Brain microvascular endothelial cell (primary cell): ENCODE measurements around the gene EXOSC7.

Source experiments
- DNase-seq: peaks from one replicate; pipeline ENCODE4 v3.0.0-alpha.2; 2020
- H3K27ac ChIP-seq: fragments of 250-450 bp; sonication (Bioruptor Pico); 2 replicates; pipeline ENCODE4 v1.5.1; 2020; ENCODE audit warnings: mild to moderate bottlenecking, moderate library complexity
- H3K27me3 ChIP-seq: fragments of 250-450 bp; sonication (Bioruptor Pico); replicated peaks from 2 replicates; pipeline ENCODE4 v1.5.1; 2020; ENCODE audit warnings: mild to moderate bottlenecking
- H3K36me3 ChIP-seq: fragments of 250-450 bp; sonication (Bioruptor Pico); replicated peaks from 2 replicates; pipeline ENCODE4 v1.5.1; 2020; ENCODE audit warnings: mild to moderate bottlenecking
- H3K4me3 ChIP-seq: 2 replicates; pipeline ENCODE4 v1.5.1; 2011; ENCODE audit warnings: low read depth, mild to moderate bottlenecking, control low read depth, low read length, moderate library complexity
- in situ Hi-C: cut with HindIII; loops from 2 replicates; pipeline ENCODE4 v1.10.0; 2017; ENCODE audit warnings: low sequenced_read_pairs, low pct_ligation_motif_present
- TF ChIP-seq, protein P1 (sequence below): IDR thresholded peaks from 2 replicates; pipeline ENCODE4 v1.5.1; 2011; ENCODE audit warnings: low read depth, mild to moderate bottlenecking, moderate library complexity, low read length, control low read depth, inconsistent platforms; ENCODE audit errors: missing control alignments

The EXOSC7 gene

DNA sequence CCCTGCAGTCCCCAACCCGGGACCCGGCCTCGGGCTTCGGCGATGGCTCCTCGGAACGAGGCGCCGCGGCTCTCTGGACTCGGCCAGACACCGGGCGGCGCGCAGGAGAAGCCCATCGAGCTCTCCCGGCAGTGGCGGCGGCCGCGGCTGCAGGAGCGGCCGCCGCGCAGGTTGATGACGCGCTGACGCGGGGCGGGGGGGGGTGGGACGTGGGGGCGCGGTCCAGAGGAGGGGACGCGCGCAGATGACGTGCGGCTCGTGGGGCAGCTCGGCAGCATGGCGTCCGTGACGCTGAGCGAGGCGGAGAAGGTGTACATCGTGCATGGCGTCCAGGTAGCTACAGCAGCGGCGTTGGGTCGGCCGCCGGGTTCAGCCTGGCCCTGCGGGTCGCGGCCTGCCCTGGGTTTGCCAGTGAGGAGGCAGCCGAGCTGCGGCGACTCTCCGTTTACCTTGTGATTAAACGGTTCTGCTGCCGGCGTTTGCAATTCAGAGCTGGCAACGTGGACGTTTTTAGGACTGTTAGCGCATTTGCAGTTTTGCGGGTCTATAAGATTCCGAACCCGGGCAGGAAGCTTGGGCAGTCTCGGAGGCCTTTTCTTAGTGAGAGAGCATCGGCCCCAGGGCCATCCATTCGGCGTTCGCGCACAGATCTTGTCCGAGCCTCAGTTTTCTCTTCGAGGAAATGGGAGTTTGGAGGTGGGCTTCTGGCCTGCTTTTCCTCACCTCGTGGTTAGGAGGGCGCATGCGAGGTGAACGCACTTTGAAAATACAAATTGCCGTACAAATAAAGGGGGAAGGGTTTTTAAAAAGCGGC, at the start of gene EXOSC7, which contains the start of gene ZDHHC3:
Gene EXOSC7, plus strand, starts transcription at position 243 of the 814 bp plus-strand sequence. Its CDS starts 34 bp downstream, at position 277.
Gene ZDHHC3, minus strand, starts transcription at position 173 of the 814 bp plus-strand sequence. CDS start 16,738 bp downstream, outside the sequence.
- peak; percentile 82 for DNase-seq
- Histone ChIP-seq H3K4me3 (peak within 1 kb of the TSS; percentile 92), H3K27me3 (no peaks in the 10 kb centered on the region), H3K36me3 (peaks cover 2% of the 10 kb centered on the region), H3K27ac (peak within 1 kb of the TSS; percentile 81)
- in situ Hi-C loops = no loop called here
- TF ChIP-seq, protein P1, sequence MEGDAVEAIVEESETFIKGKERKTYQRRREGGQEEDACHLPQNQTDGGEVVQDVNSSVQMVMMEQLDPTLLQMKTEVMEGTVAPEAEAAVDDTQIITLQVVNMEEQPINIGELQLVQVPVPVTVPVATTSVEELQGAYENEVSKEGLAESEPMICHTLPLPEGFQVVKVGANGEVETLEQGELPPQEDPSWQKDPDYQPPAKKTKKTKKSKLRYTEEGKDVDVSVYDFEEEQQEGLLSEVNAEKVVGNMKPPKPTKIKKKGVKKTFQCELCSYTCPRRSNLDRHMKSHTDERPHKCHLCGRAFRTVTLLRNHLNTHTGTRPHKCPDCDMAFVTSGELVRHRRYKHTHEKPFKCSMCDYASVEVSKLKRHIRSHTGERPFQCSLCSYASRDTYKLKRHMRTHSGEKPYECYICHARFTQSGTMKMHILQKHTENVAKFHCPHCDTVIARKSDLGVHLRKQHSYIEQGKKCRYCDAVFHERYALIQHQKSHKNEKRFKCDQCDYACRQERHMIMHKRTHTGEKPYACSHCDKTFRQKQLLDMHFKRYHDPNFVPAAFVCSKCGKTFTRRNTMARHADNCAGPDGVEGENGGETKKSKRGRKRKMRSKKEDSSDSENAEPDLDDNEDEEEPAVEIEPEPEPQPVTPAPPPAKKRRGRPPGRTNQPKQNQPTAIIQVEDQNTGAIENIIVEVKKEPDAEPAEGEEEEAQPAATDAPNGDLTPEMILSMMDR = no peak

GRCh38 chr3:44926921-44927320, 49.1 kb upstream of the EXOSC7 start:
- in situ Hi-C loops = no loop called here
- H3K27me3 ChIP-seq = no peaks in the 10 kb centered on the region
- peaks cover 11% of the 10 kb centered on the region for H3K36me3 ChIP-seq
- H3K4me3 ChIP-seq = no peak overlapping the region
- TF ChIP-seq, protein P1 = no peak
- no peak for DNase-seq
- no peak overlapping the region for H3K27ac ChIP-seq

DNA sequence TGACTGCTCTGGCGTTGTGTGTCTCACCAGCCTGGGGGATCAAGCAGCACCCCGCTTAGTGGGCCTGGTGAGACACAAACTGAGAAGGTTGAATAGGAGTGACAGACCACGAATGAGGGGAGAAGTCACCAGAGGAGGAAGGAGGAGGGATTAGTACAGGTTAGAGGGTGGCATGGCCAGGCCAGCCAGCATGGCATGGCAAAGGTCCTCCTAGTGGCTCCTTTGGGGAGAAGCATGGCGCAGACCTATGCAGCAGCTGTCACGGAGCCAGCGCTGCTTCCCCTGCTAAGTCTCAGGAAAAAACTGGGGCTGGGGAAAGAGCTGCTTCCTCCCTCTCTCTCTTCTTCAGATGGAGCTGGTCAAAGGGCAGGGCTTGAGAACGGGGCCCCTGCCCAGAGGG, 48.7 kb upstream of the EXOSC7 start:
- TF ChIP-seq, protein P1 = no peak
- Histone ChIP-seq H3K27me3 (no peaks in the 10 kb centered on the region), H3K27ac (no peak overlapping the region), H3K36me3 (peaks cover 11% of the 10 kb centered on the region), H3K4me3 (no peak overlapping the region)
- no peak for DNase-seq
- in situ Hi-C loops = no loop called here

- H3K4me3 ChIP-seq = no peak overlapping the region
- H3K36me3 ChIP-seq = peaks cover 16% of the 10 kb centered on the region
- in situ Hi-C loops = no loop called here
- DNase-seq = no peak
- TF ChIP-seq, protein P1 = no peak
- no peak overlapping the region for H3K27ac ChIP-seq
- no peaks in the 10 kb centered on the region for H3K27me3 ChIP-seq
Measured at GRCh38 chr3:44929782-44930181, 46.3 kb upstream of the EXOSC7 start.

DNA sequence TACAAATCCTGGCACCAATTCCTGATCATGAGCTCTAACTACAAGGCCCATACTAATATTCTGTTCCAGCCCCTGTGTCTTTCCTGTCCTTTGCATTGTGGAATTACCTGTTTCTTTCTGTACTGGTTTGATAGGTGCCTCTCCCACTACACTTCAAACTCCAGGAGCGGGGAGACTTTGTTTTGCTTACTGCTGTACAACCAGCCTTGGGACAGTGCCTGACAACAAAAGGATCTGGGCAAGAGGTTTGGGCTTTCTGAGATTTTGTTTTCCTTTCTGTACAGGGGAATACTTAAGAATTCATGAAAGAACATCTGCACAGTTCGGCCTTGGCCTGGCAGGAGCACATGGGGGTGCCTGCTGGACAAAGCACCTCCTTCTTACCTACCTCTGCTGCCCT, 45.1 kb upstream of the EXOSC7 start:
- H3K4me3 ChIP-seq = no peak overlapping the region
- in situ Hi-C loops = no loop called here
- H3K27me3 ChIP-seq = no peaks in the 10 kb centered on the region
- DNase-seq = no peak
- TF ChIP-seq, protein P1 = no peak
- no peak overlapping the region for H3K27ac ChIP-seq
- peaks cover 13% of the 10 kb centered on the region for H3K36me3 ChIP-seq
